ENCODE measurements around the gene HNF4A. TPM values are rescaled to one million over a fixed set of nuclear protein-coding genes. Genes with fewer than 3 reads are reported as not detected.

Gene HNF4A
- total RNA-seq, 3 donors from 2014 or later (not counting 1 experiment from before 2014, with no cell fraction given) = not detected

GRCh38 chr20:44447827-44448419 is 92.4 kb downstream of the HNF4A start:
- Mint-ChIP-seq H3K27ac (no peak overlapping the region), H3K4me1 (no peaks in the 10 kb centered on the region), H3K4me3 (no peak overlapping the region), H3K9me3 (no peaks in the 10 kb centered on the region), H3K27me3 (ENCODE audit: low read depth in 2 of 2) (peaks cover 9 to 12% of the 10 kb centered on the region in 2 donors), H3K36me3 (no peaks in the 10 kb centered on the region)
- no peak overlapping the region for H3K4me3 ChIP-seq (ENCODE audit: low read length)
- H3K27ac ChIP-seq (ENCODE audit: low read length) = no peak overlapping the region
- ATAC-seq = no peak
- no peaks in the 10 kb centered on the region for H3K27me3 ChIP-seq (ENCODE audit: control insufficient read depth, insufficient read depth, low read length)
- H3K9me3 ChIP-seq (ENCODE audit: control insufficient read depth, insufficient read depth, low read length) = no peaks in the 10 kb centered on the region
- no peaks in the 10 kb centered on the region for H3K4me1 ChIP-seq (ENCODE audit: control insufficient read depth, insufficient read depth, low read length)
- DNase-seq = no peak
- intact Hi-C loops (cut with micrococcal nuclease) = no loop called here
- TF ChIP-seq CTCF (IDR thresholded peaks at IDR 0.05) = no peak
- WGBS (ENCODE audit: insufficient coverage) = 85% methylated on average over 3 of the region's 3 CpGs
- H3K36me3 ChIP-seq (ENCODE audit: control insufficient read depth, insufficient read depth, low read length) = no peaks in the 10 kb centered on the region

GRCh38 chr20:44448753-44449546 is 93.5 kb downstream of the HNF4A start:
- peaks cover 9 to 12% of the 10 kb centered on the region in 2 donors for H3K27me3 Mint-ChIP-seq (ENCODE audit: low read depth in 2 of 2)
- Histone ChIP-seq H3K27ac (ENCODE audit: low read length) (no peak overlapping the region), H3K9me3 (ENCODE audit: control insufficient read depth, insufficient read depth, low read length) (no peaks in the 10 kb centered on the region), H3K4me3 (ENCODE audit: low read length) (no peak overlapping the region), H3K27me3 (ENCODE audit: control insufficient read depth, insufficient read depth, low read length) (no peaks in the 10 kb centered on the region), H3K36me3 (ENCODE audit: control insufficient read depth, insufficient read depth, low read length) (no peaks in the 10 kb centered on the region), H3K4me1 (ENCODE audit: control insufficient read depth, insufficient read depth, low read length) (no peaks in the 10 kb centered on the region)
- H3K9me3 Mint-ChIP-seq = no peaks in the 10 kb centered on the region
- H3K4me3 Mint-ChIP-seq = no peak overlapping the region
- DNase-seq (peak in 1 of 2 donors; percentile 36), ATAC-seq (peak in 1 of 3 donors; percentile 35)
- 80% methylated on average over 9 of the region's 9 CpGs for WGBS (ENCODE audit: insufficient coverage)
- no peaks in the 10 kb centered on the region for H3K36me3 Mint-ChIP-seq
- intact Hi-C loops (cut with micrococcal nuclease) = no loop called here
- no peak for TF ChIP-seq CTCF (IDR thresholded peaks at IDR 0.05)
- no peaks in the 10 kb centered on the region for H3K4me1 Mint-ChIP-seq
- H3K27ac Mint-ChIP-seq = no peak overlapping the region

GRCh38 chr20:44449864-44450263 is 94.4 kb downstream of the HNF4A start:
- H3K36me3 ChIP-seq (ENCODE audit: control insufficient read depth, insufficient read depth, low read length) = no peaks in the 10 kb centered on the region
- Mint-ChIP-seq H3K36me3 (no peaks in the 10 kb centered on the region), H3K4me3 (no peak overlapping the region), H3K27ac (no peak overlapping the region), H3K4me1 (no peaks in the 10 kb centered on the region), H3K9me3 (no peaks in the 10 kb centered on the region), H3K27me3 (ENCODE audit: low read depth in 2 of 2) (peaks cover 9 to 12% of the 10 kb centered on the region in 2 donors)
- no peaks in the 10 kb centered on the region for H3K27me3 ChIP-seq (ENCODE audit: control insufficient read depth, insufficient read depth, low read length)
- TF ChIP-seq CTCF (IDR thresholded peaks at IDR 0.05) = no peak
- H3K9me3 ChIP-seq (ENCODE audit: control insufficient read depth, insufficient read depth, low read length) = no peaks in the 10 kb centered on the region
- H3K27ac ChIP-seq (ENCODE audit: low read length) = no peak overlapping the region
- no peak for ATAC-seq
- intact Hi-C loops (cut with micrococcal nuclease) = no loop called here
- no peak overlapping the region for H3K4me3 ChIP-seq (ENCODE audit: low read length)
- WGBS (ENCODE audit: insufficient coverage) = 97% methylated on average over 5 of the region's 7 CpGs
- H3K4me1 ChIP-seq (ENCODE audit: control insufficient read depth, insufficient read depth, low read length) = no peaks in the 10 kb centered on the region
- DNase-seq = no peak
